ENCODE measurements around the gene SC5D. TPM values are rescaled to one million over a fixed set of nuclear protein-coding genes. Genes with fewer than 3 reads are reported as not detected.

Gene SC5D
- total and polyA plus RNA-seq, 2 of the 8 experiments (the other 6 are each of a cell fraction or from before 2014, with no cell fraction given) = 73.9 to 90.3 TPM

- no peak for FAIRE-seq
- H4K20me1 ChIP-seq (replicated peaks in 1 of 2; ENCODE audit: control insufficient read depth in 1 of 2, insufficient read depth in 2 of 2, low read length in 2 of 2) = no peaks in the 10 kb centered on the region
- ChIA-PET POLR2A (ENCODE audit: partially characterized antibody) (no interaction called here), CTCF (ENCODE audit: partially characterized antibody) (interaction anchor here (1.3 kb wide), 1 partner anchor 11 kb away, joined by 4 read pairs; no protein-coding TSS in a partner anchor)
- no peak overlapping the region for H3K9ac ChIP-seq (replicated peaks in 1 of 4; ENCODE audit: extremely low read depth in 1 of 4, low read depth in 3 of 4, low read length in 3 of 4)
- no peaks in the 10 kb centered on the region for H3K27me3 ChIP-seq (replicated peaks in 1 of 4; ENCODE audit: control insufficient read depth in 3 of 4, extremely low read depth in 1 of 4, insufficient read depth in 3 of 4, low read length in 3 of 4)
- peaks cover 0 to 3% (median 3%) of the 10 kb centered on the region in 4 experiments; a peak in 3 of 7 replicates for H3K4me1 ChIP-seq (replicated peaks in 1 of 4; ENCODE audit: control insufficient read depth in 3 of 4, insufficient read depth in 4 of 4, low read length in 3 of 4)
- peaks cover 0 to 4% of the 10 kb centered on the region in 2 experiments; a peak in 1 of 4 replicates for H3K9me3 ChIP-seq (ENCODE audit: insufficient read depth in 2 of 2, low read depth in 1 of 2, low read length in 1 of 2)
- H2BK20ac ChIP-seq (ENCODE audit: low read length) = no peak overlapping the region
- no peak overlapping the region for H3K4me2 ChIP-seq (ENCODE audit: insufficient read depth in 1 of 2, low read depth in 2 of 2, low read length in 2 of 2)
- H4K8ac ChIP-seq (ENCODE audit: extremely low read depth, insufficient read depth, low read length) = no peak overlapping the region
- no peak overlapping the region for H3K23ac ChIP-seq (ENCODE audit: insufficient read length)
- H3K79me1 ChIP-seq (ENCODE audit: low read depth, low read length) = no peaks in the 10 kb centered on the region
- H3K4ac ChIP-seq (replicated peaks; ENCODE audit: insufficient read length, low read depth, low read length) = no peak overlapping the region
- no peak overlapping the region for H2AK5ac ChIP-seq (ENCODE audit: low read depth, low read length)
- no peak overlapping the region for H2AFZ ChIP-seq (ENCODE audit: low read length)
- no peak overlapping the region for H3K56ac ChIP-seq (replicated peaks; ENCODE audit: insufficient read length, low read depth, low read length)
- H3K27ac ChIP-seq (ENCODE audit: low read depth, low read length) = no peak overlapping the region
- no peak overlapping the region for H2BK120ac ChIP-seq (replicated peaks; ENCODE audit: low read depth, low read length)
- no peak overlapping the region for H3K18ac ChIP-seq (ENCODE audit: extremely low read depth, low read length)
- H2BK5ac ChIP-seq (ENCODE audit: low read depth, low read length) = no peak overlapping the region
- H3K14ac ChIP-seq (ENCODE audit: insufficient read length) = no peak overlapping the region
- no peak overlapping the region for H2BK15ac ChIP-seq (ENCODE audit: low read length)
- H3K36me3 ChIP-seq (ENCODE audit: control insufficient read depth in 2 of 4, insufficient read depth in 4 of 4, low read length in 3 of 4) = peaks cover 0 to 3% (median 0%) of the 10 kb centered on the region in 4 experiments; a peak in 1 of 8 replicates
- WGBS, 2 experiments (ENCODE audit: extremely low coverage in 1 of 2, insufficient coverage in 1 of 2, insufficient read length in 1 of 2, insufficient replicate concordance in 2 of 2, low coverage in 1 of 2, low lambda C conversion rate in 2 of 2, missing lambda C conversion rate in 1 of 2) = 95% methylated on average over 1 of the region's 1 CpG; no CpG with 5 or more reads in 1 of the 2 experiments
- H4K5ac ChIP-seq (ENCODE audit: insufficient read length, low read depth, low read length) = no peak overlapping the region
- H4K91ac ChIP-seq (replicated peaks; ENCODE audit: insufficient read length, low read length) = no peak overlapping the region
- H3K4me3 ChIP-seq (ENCODE audit: extremely low read depth in 1 of 4, insufficient read depth in 2 of 4, low read depth in 3 of 4, low read length in 4 of 4) = no peak overlapping the region
- H2BK12ac ChIP-seq (ENCODE audit: low read depth, low read length) = no peak overlapping the region
- DNase-seq (ENCODE audit: low read depth in 1 of 2, low spot score in 2 of 2) = no peak
- H3K23me2 ChIP-seq (ENCODE audit: low read depth, low read length) = no peaks in the 10 kb centered on the region; the same call in 1 of the 2 replicates
- no peaks in the 10 kb centered on the region for H3K79me2 ChIP-seq (ENCODE audit: control insufficient read depth in 1 of 2, insufficient read depth in 2 of 2, low read length in 2 of 2)
- TF ChIP-seq POLR2A (IDR thresholded peaks at IDR 0.05; ENCODE audit: control extremely low read depth in 1 of 2, low read depth in 2 of 2, low read length in 2 of 2) = no peak
- TF ChIP-seq GABPA (IDR thresholded peaks at IDR 0.05; ENCODE audit: borderline replicate concordance, insufficient read depth, low read length) = no peak
- no peak for TF ChIP-seq RBBP5 (IDR thresholded peaks at IDR 0.05; ENCODE audit: borderline replicate concordance, low read depth, low read length)
- TF ChIP-seq TCF12 (IDR thresholded peaks at IDR 0.05; ENCODE audit: low read depth, low read length) = no peak
- TF ChIP-seq SIX5 (IDR thresholded peaks at IDR 0.05; ENCODE audit: low read depth, low read length) = no peak
- TF ChIP-seq ASH2L (IDR thresholded peaks at IDR 0.05; ENCODE audit: low read length) = no peak
- no peak for TF ChIP-seq SUZ12 (IDR thresholded peaks at IDR 0.05; ENCODE audit: low read length)
- no peak for TF ChIP-seq RFX5 (IDR thresholded peaks at IDR 0.05; ENCODE audit: borderline replicate concordance, low read depth, low read length)
- no peak for TF ChIP-seq BACH1 (IDR thresholded peaks at IDR 0.05; ENCODE audit: low read length)
- no peak for TF ChIP-seq PHF8 (conservative IDR thresholded peaks at IDR 0.05; ENCODE audit: low read depth, low read length)
- TF ChIP-seq NANOG (IDR thresholded peaks at IDR 0.05; ENCODE audit: insufficient read depth, low read depth, low read length, poor library complexity, severe bottlenecking) = no peak
- TF ChIP-seq GTF2F1 (IDR thresholded peaks at IDR 0.05; ENCODE audit: borderline replicate concordance, low read depth, low read length) = no peak
- TF ChIP-seq ZNF274 (IDR thresholded peaks at IDR 0.05; ENCODE audit: borderline replicate concordance, extremely low read depth, low read length) = no peak
- TF ChIP-seq CBX8 (IDR thresholded peaks at IDR 0.05; ENCODE audit: borderline replicate concordance, low read depth, low read length) = no peak
- TF ChIP-seq RAD21 (IDR thresholded peaks at IDR 0.05 in 1 of 2, conservative IDR thresholded peaks at IDR 0.05 in 1 of 2; ENCODE audit: low read depth in 2 of 2, low read length in 2 of 2) = no peak
Observed at GRCh38 chr11:121257976-121258375, 34.6 kb upstream of the SC5D start.

Data from H1 (cell line).